ENCODE data around the gene FGFR2. TPM values are rescaled to one million over a fixed set of nuclear protein-coding genes. Genes with fewer than 3 reads are reported as not detected.

The FGFR2 gene
- total RNA-seq, 1 experiment from 2014 or later: 5.7 TPM

DNA sequence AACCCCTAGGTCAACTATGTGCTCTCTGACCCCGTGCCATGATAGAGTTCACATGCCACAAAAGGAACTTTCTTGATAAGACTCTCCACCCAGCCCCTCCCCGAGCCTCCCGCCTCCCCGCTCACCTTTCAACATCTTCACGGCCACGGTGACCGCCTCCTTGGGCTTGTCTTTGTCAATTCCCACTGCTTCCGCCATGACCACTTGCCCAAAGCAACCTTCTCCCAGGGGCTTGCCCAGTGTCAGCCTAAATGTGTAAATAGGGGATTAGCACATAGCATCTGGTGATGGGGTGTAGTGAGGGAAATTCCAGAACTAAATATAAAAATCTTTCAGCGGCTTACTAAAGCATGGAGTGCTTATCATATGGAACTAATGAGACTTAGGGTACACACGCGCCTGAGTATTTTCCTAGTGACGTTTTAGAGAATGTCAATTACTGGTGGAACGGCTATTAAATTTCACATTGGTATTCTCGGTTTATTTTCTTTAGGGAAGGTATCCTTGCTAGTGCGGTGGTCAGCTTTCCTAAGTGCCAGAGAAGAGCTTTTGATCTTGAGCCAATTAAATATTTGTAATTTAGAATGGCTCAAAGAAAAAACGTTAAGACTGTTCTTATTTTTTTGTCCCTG, 97.4 kb downstream of the FGFR2 start:
- Histone ChIP-seq H3K9me3 (ENCODE audit: control insufficient read depth, insufficient read depth, low read depth, low read length) (no peaks in the 10 kb centered on the region), H3K36me3 (ENCODE audit: control insufficient read depth, insufficient read depth, low read length) (no peaks in the 10 kb centered on the region), H3K4me1 (ENCODE audit: control insufficient read depth, insufficient read depth, low read length) (0 out of 2 replicates have a peak, but pooled peaks cover 3% of the 10 kb centered on the region), H3K27me3 (ENCODE audit: control insufficient read depth, insufficient read depth, low read length) (no peaks in the 10 kb centered on the region; the same call in 1 of the 2 replicates), H3K27ac (ENCODE audit: low read length) (no peak overlapping the region), H3K4me3 (ENCODE audit: low read depth in 2 of 2, low read length in 2 of 2) (no peak overlapping the region)
- DNase-seq (ENCODE audit: low read depth, low spot score): no peak
- TF ChIP-seq, protein P1, sequence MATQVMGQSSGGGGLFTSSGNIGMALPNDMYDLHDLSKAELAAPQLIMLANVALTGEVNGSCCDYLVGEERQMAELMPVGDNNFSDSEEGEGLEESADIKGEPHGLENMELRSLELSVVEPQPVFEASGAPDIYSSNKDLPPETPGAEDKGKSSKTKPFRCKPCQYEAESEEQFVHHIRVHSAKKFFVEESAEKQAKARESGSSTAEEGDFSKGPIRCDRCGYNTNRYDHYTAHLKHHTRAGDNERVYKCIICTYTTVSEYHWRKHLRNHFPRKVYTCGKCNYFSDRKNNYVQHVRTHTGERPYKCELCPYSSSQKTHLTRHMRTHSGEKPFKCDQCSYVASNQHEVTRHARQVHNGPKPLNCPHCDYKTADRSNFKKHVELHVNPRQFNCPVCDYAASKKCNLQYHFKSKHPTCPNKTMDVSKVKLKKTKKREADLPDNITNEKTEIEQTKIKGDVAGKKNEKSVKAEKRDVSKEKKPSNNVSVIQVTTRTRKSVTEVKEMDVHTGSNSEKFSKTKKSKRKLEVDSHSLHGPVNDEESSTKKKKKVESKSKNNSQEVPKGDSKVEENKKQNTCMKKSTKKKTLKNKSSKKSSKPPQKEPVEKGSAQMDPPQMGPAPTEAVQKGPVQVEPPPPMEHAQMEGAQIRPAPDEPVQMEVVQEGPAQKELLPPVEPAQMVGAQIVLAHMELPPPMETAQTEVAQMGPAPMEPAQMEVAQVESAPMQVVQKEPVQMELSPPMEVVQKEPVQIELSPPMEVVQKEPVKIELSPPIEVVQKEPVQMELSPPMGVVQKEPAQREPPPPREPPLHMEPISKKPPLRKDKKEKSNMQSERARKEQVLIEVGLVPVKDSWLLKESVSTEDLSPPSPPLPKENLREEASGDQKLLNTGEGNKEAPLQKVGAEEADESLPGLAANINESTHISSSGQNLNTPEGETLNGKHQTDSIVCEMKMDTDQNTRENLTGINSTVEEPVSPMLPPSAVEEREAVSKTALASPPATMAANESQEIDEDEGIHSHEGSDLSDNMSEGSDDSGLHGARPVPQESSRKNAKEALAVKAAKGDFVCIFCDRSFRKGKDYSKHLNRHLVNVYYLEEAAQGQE (IDR thresholded peaks at IDR 0.05; ENCODE audit: insufficient read depth in 1 of 2, low read depth in 2 of 2, low read length in 1 of 2): no peak
- TF ChIP-seq, protein P2, sequence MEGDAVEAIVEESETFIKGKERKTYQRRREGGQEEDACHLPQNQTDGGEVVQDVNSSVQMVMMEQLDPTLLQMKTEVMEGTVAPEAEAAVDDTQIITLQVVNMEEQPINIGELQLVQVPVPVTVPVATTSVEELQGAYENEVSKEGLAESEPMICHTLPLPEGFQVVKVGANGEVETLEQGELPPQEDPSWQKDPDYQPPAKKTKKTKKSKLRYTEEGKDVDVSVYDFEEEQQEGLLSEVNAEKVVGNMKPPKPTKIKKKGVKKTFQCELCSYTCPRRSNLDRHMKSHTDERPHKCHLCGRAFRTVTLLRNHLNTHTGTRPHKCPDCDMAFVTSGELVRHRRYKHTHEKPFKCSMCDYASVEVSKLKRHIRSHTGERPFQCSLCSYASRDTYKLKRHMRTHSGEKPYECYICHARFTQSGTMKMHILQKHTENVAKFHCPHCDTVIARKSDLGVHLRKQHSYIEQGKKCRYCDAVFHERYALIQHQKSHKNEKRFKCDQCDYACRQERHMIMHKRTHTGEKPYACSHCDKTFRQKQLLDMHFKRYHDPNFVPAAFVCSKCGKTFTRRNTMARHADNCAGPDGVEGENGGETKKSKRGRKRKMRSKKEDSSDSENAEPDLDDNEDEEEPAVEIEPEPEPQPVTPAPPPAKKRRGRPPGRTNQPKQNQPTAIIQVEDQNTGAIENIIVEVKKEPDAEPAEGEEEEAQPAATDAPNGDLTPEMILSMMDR (IDR thresholded peaks at IDR 0.05): no peak
- no peak for TF ChIP-seq POLR2AphosphoS5 (IDR thresholded peaks at IDR 0.05; ENCODE audit: low read depth, low read length)
- no peak for TF ChIP-seq SIN3A (IDR thresholded peaks at IDR 0.05; ENCODE audit: borderline replicate concordance, insufficient read depth, low read depth, low read length)
- no peak for TF ChIP-seq TCF7L2 (IDR thresholded peaks at IDR 0.05; ENCODE audit: low read depth, low read length)
- in situ Hi-C loops (cut with HindIII; ENCODE audit: low pct_unique_long_range_greater_than_20kb, low sequenced_read_pairs) (no loop called here), intact Hi-C loops (cut with micrococcal nuclease; ENCODE audit: unreplicated experiment) (no loop called here)
- CTCF ChIA-PET: no interaction called here
- no peak for ATAC-seq
- BruUV-seq (replicated peaks): no TSS peak
- POLR2A ChIA-PET: no interaction called here

DNA sequence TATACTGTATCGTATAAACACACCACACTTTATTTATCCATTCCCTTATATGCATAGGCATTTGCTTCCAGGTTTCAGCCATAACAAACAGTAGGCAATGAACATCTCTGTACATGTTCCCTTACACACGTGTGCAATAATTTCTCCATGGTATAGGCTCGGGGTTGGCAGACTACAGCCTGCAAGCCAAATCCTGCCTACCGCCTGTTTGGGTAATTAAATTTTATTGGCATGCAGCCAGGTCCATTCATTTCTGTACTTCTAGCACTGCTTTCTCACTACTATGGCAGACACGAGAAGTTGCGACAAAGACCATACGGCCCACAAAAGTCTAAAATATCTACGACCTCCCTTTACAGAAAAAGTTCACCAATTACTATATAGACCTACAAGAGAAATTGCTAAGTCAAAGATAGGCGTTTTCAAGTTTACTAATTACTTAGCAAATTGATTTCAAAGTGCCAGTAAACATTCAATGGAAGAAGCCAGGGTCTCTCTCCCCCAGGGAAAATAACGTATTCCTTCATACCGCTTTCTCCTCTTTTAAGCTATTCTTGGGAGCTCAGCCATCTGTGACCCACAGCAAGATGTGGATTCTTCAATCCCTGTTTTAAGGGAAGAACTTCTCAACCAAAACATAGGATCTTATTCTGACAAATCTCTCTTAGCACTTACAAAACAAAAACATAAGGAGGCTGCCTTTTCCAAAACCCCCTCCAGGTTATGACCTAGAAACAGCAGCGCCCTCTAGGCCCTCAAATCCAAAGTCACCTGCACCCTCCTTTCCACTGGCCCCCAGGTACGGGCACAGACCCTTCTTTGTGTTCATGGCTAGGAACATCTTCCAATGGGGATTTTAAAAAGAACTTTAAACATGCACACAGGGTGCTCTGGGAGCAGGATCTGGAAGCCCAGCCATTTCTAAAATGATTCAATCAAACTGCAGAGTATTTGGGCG, 100.5 kb downstream of the FGFR2 start:
- H3K9me3 ChIP-seq (ENCODE audit: control insufficient read depth, insufficient read depth, low read depth, low read length): no peaks in the 10 kb centered on the region
- H3K4me1 ChIP-seq (ENCODE audit: control insufficient read depth, insufficient read depth, low read length): 0 out of 2 replicates have a peak, but pooled peaks cover 3% of the 10 kb centered on the region
- in situ Hi-C loops (cut with HindIII; ENCODE audit: low pct_unique_long_range_greater_than_20kb, low sequenced_read_pairs) (no loop called here), intact Hi-C loops (cut with micrococcal nuclease; ENCODE audit: unreplicated experiment) (no loop called here)
- ATAC-seq (no peak), DNase-seq (ENCODE audit: low read depth, low spot score) (no peak)
- TF ChIP-seq, protein P1 (IDR thresholded peaks at IDR 0.05; ENCODE audit: insufficient read depth in 1 of 2, low read depth in 2 of 2, low read length in 1 of 2): no peak
- TF ChIP-seq, protein P2 (IDR thresholded peaks at IDR 0.05): no peak
- TF ChIP-seq SIN3A (IDR thresholded peaks at IDR 0.05; ENCODE audit: borderline replicate concordance, insufficient read depth, low read depth, low read length) (no peak), TCF7L2 (IDR thresholded peaks at IDR 0.05; ENCODE audit: low read depth, low read length) (no peak), POLR2AphosphoS5 (IDR thresholded peaks at IDR 0.05; ENCODE audit: low read depth, low read length) (no peak)
- ChIA-PET CTCF (no interaction called here), POLR2A (no interaction called here)
- no peak overlapping the region for H3K4me3 ChIP-seq (ENCODE audit: low read depth in 2 of 2, low read length in 2 of 2)
- no peaks in the 10 kb centered on the region for H3K36me3 ChIP-seq (ENCODE audit: control insufficient read depth, insufficient read depth, low read length)
- H3K27me3 ChIP-seq (ENCODE audit: control insufficient read depth, insufficient read depth, low read length): no peaks in the 10 kb centered on the region
- BruUV-seq (replicated peaks): no TSS peak
- H3K27ac ChIP-seq (ENCODE audit: low read length): no peak overlapping the region

Measured in Panc1 (cell line).